GM23338 (cell line): ENCODE measurements around the gene CBARP. TPM values are rescaled to one million over a fixed set of nuclear protein-coding genes. Genes with fewer than 3 reads are reported as not detected.

Source experiments
- ATAC-seq: fragments of 200-7000 bp; cut with Tn5 transposase; 3 replicates; pipeline ENCODE4 v1.9.1; 2020
- DNase-seq: peaks from one replicate; pipeline ENCODE4 v3.0.0-alpha.2; 2015; ENCODE audit warnings: low spot score
- H2AFZ ChIP-seq: fragments of 200-600 bp; sonication (generic); 2 replicates; pipeline ENCODE4 v1.8.0; 2016; ENCODE audit warnings: antibody characterized with exemption, mild to moderate bottlenecking, moderate library complexity
- H3F3A ChIP-seq: fragments of 200-600 bp; sonication (generic); replicated peaks from 2 replicates; pipeline ENCODE4 v1.8.0; 2017; ENCODE audit warnings: antibody characterized with exemption, mixed run types, low read depth
- H3K27ac ChIP-seq: fragments of 200-600 bp; sonication (generic); 2 replicates; pipeline ENCODE4 v1.6.1; 2016; ENCODE audit warnings: low read depth
- H3K27me3 ChIP-seq: fragments of 200-600 bp; sonication (generic); 2 replicates; pipeline ENCODE4 v1.8.0; 2016; ENCODE audit warnings: mild to moderate bottlenecking, mixed run types, moderate library complexity; ENCODE audit not compliant: insufficient read depth
- H3K36me3 ChIP-seq: fragments of 200-600 bp; sonication (generic); 2 replicates; pipeline ENCODE4 v1.8.0; 2016; ENCODE audit warnings: mild to moderate bottlenecking; ENCODE audit not compliant: insufficient read depth
- H3K4me1 ChIP-seq: fragments of 200-600 bp; sonication (generic); 2 replicates; pipeline ENCODE4 v1.8.0; 2016; ENCODE audit warnings: mild to moderate bottlenecking, moderate library complexity; ENCODE audit not compliant: insufficient read depth
- H3K4me2 ChIP-seq: fragments of 200-600 bp; sonication (generic); 2 replicates; pipeline ENCODE4 v1.7.1; 2017; ENCODE audit warnings: mixed run types
- H3K4me3 ChIP-seq: fragments of 200-600 bp; sonication (generic); 2 replicates; pipeline ENCODE4 v1.6.1; 2016; ENCODE audit warnings: mixed run types
- H3K79me2 ChIP-seq: fragments of 200-600 bp; sonication (generic); replicated peaks from 2 replicates; pipeline ENCODE4 v1.8.0; 2017; ENCODE audit warnings: mild to moderate bottlenecking; ENCODE audit not compliant: insufficient read depth
- H3K9me2 ChIP-seq: fragments of 200-600 bp; sonication (generic); 2 replicates; pipeline ENCODE4 v1.8.0; 2017; ENCODE audit not compliant: insufficient read depth
- H4K20me1 ChIP-seq: fragments of 200-600 bp; sonication (generic); replicated peaks from 2 replicates; pipeline ENCODE4 v1.8.0; 2017; ENCODE audit warnings: mild to moderate bottlenecking; ENCODE audit not compliant: insufficient read depth
- H3K27ac Mint-ChIP-seq: 2 replicates; pipeline ENCODE4 v1.8.0; 2020; ENCODE audit warnings: inconsistent platforms, mild to moderate bottlenecking, moderate library complexity, mixed read lengths
- H3K27me3 Mint-ChIP-seq: 3 replicates; pipeline ENCODE4 v1.8.0; 2022; ENCODE audit warnings: low read depth, mild to moderate bottlenecking, moderate library complexity, mixed read lengths, inconsistent platforms; ENCODE audit not compliant: insufficient read depth, poor library complexity
- H3K36me3 Mint-ChIP-seq: 3 replicates; pipeline ENCODE4 v1.8.0; 2021; ENCODE audit warnings: low read depth, mild to moderate bottlenecking, inconsistent platforms, moderate library complexity, mixed read lengths
- H3K4me1 Mint-ChIP-seq: 3 replicates; pipeline ENCODE4 v1.8.0; 2020; ENCODE audit warnings: mild to moderate bottlenecking, inconsistent platforms, mixed read lengths
- H3K4me3 Mint-ChIP-seq: 3 replicates; pipeline ENCODE4 v1.8.0; 2021; ENCODE audit warnings: moderate library complexity, mild to moderate bottlenecking, inconsistent platforms, mixed read lengths
- H3K9me3 Mint-ChIP-seq: 3 replicates; pipeline ENCODE4 v1.8.0; 2020; ENCODE audit warnings: moderate library complexity, mild to moderate bottlenecking, inconsistent platforms, mixed read lengths
- CREB1 ChIP-seq: fragments of 250-450 bp; sonication (Bioruptor Pico); IDR thresholded peaks from 2 replicates; pipeline ENCODE4 v1.5.0; 2020; ENCODE audit warnings: low read depth, mild to moderate bottlenecking, moderate library complexity
- EZH2 ChIP-seq: fragments of 200-600 bp; sonication (generic); IDR thresholded peaks from one replicate; pipeline ENCODE4 v1.8.0; 2017; ENCODE audit warnings: antibody characterized with exemption, mild to moderate bottlenecking, low read depth; ENCODE audit not compliant: unreplicated experiment
- EZH2phosphoT487 ChIP-seq: fragments of 200-600 bp; sonication (generic); IDR thresholded peaks from one replicate; pipeline ENCODE4 v1.8.1; 2018; ENCODE audit warnings: antibody characterized with exemption; ENCODE audit not compliant: unreplicated experiment
- POLR2AphosphoS5 ChIP-seq: IDR thresholded peaks from 2 replicates; pipeline ENCODE4 v1.6.1; 2016; ENCODE audit warnings: antibody characterized with exemption, low read depth
- ZNF331 ChIP-seq: fragments of 250-450 bp; sonication (Bioruptor Pico); IDR thresholded peaks from 2 replicates; pipeline ENCODE4 v1.5.0; 2020; ENCODE audit warnings: low read depth, mild to moderate bottlenecking, moderate library complexity
- polyA plus RNA-seq: library from polyadenylated mRNA; unstranded; fragments of >200 nt; fragmentation: Nextera tagmentation; extraction: Ambion mirVana; gene quantifications from 2 replicates; pipeline ENCODE4 v1.2.1, GENCODE V29; 2016
- total RNA-seq: library from RNA; depleted of rRNA; stranded (reverse); fragments of >200 nt; shearing (Covaris generic); gene quantifications from 2 replicates; pipeline ENCODE4 v1.2.3, GENCODE V29; 2014
- TF ChIP-seq, protein P1 (sequence below), 2 experiments: fragments of 200-600 bp in 1 of 2; sonication (generic) in 1 of 2; conservative IDR thresholded peaks; 2 replicates each; pipeline versions ENCODE4 v1.5.1 to v1.6.1; 2016 to 2017; ENCODE audit warnings: antibody characterized with exemption in 2 of 2, low read depth in 2 of 2, mild to moderate bottlenecking in 2 of 2, moderate library complexity in 1 of 2
- TF ChIP-seq, protein P2 (sequence below): IDR thresholded peaks from one replicate; pipeline ENCODE4 v1.6.1; 2018; ENCODE audit warnings: antibody characterized with exemption; ENCODE audit not compliant: unreplicated experiment
- TF ChIP-seq, protein P3 (sequence below): IDR thresholded peaks from 2 replicates; pipeline ENCODE4 v1.6.1; 2016; ENCODE audit warnings: antibody characterized with exemption

CBARP gene
- total and polyA plus RNA-seq, 2 experiments from 2014 or later = 2.0 to 14.1 TPM

DNA sequence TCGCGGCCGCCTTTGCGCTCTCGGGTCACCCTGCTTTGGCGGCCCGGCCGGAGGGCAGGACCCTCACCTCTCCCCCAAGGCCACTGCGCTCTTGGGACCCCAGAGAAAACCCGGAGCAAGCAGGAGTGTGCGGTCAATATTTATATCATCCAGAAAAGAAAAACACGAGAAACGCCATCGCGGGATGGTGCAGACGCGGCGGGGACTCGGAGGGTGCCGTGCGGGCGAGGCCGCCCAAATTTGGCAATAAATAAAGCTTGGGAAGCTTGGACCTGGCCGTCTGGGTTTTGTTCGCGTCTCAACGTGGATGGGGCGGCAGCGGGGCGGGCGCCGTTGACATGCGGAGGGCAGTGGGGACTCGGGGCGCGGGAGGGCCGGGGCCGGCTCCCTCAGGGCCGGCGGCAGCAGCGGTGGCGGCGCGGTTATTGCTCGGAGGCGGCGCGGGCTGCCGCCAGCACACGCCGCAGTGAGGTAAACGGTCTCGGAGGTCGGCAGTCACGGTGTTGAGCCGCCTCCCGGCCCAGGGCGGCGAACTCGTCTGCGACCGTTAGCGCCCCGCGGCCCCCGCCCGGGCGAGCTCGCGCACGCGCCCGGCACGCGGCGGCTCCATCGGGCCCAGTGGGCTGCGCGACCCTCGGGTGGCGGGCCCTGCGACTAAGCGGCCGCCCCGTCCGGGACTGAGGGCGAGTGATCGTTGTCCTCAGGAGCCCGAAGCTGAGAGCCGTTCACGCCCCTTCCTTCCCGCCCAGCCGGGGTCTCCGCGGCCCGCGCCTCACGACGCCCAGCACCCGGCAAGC, 9.4 kb downstream of the CBARP start:
- H3K27me3 ChIP-seq = no peaks in the 10 kb centered on the region
- H3K4me3 ChIP-seq = no peak overlapping the region
- ATAC-seq (no peak; the same call in 1 of the 3 replicates), DNase-seq (peak; percentile 66)
- Mint-ChIP-seq H3K27ac (no peak overlapping the region), H3K4me1 (no peaks in the 10 kb centered on the region), H3K36me3 (peaks cover 8% of the 10 kb centered on the region), H3K27me3 (peaks cover 5% of the 10 kb centered on the region), H3K9me3 (no peaks in the 10 kb centered on the region), H3K4me3 (no peak overlapping the region)
- 0 out of 2 replicates have a peak, but pooled peaks cover 4% of the 10 kb centered on the region for H3K79me2 ChIP-seq
- TF ChIP-seq EZH2phosphoT487 = no peak
- H3K9me2 ChIP-seq = no peaks in the 10 kb centered on the region
- H3K36me3 ChIP-seq = no peaks in the 10 kb centered on the region
- H4K20me1 ChIP-seq = peaks cover 4% of the 10 kb centered on the region
- peaks cover 26% of the 10 kb centered on the region; the same call in 1 of the 2 replicates for H3F3A ChIP-seq
- H2AFZ ChIP-seq = no peak overlapping the region
- H3K4me1 ChIP-seq = no peaks in the 10 kb centered on the region
- 0 out of 2 replicates have a peak overlapping the region, but pooled peaks have one; percentile 55 for H3K27ac ChIP-seq
- no peak overlapping the region for H3K4me2 ChIP-seq

DNA sequence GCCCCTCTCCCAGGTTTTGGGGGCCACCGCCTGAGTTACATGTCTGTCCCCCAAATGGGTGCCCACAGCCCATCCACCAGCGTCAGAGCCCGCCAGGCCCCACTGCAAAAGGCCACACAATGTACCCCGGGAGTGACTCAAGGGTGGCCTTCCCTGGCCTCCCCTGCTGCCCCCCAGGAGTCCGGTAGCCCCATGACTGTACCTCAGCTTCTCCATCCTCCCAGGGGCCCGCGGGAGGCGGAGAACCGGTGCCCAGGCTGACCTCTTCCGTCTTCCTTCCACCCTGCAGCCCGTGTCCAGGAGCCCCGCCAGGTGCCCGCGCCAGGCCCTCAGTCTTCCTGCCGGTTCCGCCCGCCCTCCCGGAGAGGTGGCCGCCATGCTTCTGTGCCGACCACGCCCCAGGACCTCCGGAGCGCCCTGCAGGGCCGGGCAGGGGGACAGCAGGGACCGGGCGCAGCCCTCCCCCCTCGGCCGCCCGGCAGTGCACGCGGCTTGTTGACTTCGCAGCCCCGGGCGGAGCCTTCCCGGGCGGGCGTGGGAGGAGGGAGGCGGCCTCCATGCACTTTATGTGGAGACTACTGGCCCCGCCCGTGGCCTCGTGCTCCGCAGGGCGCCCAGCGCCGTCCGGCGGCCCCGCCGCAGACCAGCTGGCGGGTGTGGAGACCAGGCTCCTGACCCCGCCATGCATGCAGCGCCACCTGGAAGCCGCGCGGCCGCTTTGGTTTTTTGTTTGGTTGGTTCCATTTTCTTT, 10.3 kb downstream of the CBARP start:
- Histone ChIP-seq H3K27me3 (no peaks in the 10 kb centered on the region), H3K27ac (0 out of 2 replicates have a peak overlapping the region, but pooled peaks have one; percentile 55), H3K79me2 (0 out of 2 replicates have a peak, but pooled peaks cover 6% of the 10 kb centered on the region), H2AFZ (no peak overlapping the region), H3K4me3 (no peak overlapping the region), H3K36me3 (no peaks in the 10 kb centered on the region), H3K9me2 (no peaks in the 10 kb centered on the region), H3K4me2 (no peak overlapping the region), H4K20me1 (peaks cover 4% of the 10 kb centered on the region), H3K4me1 (no peaks in the 10 kb centered on the region), H3F3A (peaks cover 23% of the 10 kb centered on the region; the same call in 1 of the 2 replicates)
- no peak overlapping the region for H3K27ac Mint-ChIP-seq
- H3K4me3 Mint-ChIP-seq = no peak overlapping the region
- DNase-seq (no peak), ATAC-seq (peak; percentile 1; the same call in 2 of the 3 replicates)
- H3K36me3 Mint-ChIP-seq = peaks cover 7% of the 10 kb centered on the region
- no peaks in the 10 kb centered on the region for H3K9me3 Mint-ChIP-seq
- no peak for TF ChIP-seq ZNF331 (CRISPR knock-in tag)
- TF ChIP-seq, protein P1, sequence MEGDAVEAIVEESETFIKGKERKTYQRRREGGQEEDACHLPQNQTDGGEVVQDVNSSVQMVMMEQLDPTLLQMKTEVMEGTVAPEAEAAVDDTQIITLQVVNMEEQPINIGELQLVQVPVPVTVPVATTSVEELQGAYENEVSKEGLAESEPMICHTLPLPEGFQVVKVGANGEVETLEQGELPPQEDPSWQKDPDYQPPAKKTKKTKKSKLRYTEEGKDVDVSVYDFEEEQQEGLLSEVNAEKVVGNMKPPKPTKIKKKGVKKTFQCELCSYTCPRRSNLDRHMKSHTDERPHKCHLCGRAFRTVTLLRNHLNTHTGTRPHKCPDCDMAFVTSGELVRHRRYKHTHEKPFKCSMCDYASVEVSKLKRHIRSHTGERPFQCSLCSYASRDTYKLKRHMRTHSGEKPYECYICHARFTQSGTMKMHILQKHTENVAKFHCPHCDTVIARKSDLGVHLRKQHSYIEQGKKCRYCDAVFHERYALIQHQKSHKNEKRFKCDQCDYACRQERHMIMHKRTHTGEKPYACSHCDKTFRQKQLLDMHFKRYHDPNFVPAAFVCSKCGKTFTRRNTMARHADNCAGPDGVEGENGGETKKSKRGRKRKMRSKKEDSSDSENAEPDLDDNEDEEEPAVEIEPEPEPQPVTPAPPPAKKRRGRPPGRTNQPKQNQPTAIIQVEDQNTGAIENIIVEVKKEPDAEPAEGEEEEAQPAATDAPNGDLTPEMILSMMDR (conservative IDR thresholded peaks at IDR 0.05; ENCODE audit: low read depth in 2 of 2) = no peak
- TF ChIP-seq, protein P2, sequence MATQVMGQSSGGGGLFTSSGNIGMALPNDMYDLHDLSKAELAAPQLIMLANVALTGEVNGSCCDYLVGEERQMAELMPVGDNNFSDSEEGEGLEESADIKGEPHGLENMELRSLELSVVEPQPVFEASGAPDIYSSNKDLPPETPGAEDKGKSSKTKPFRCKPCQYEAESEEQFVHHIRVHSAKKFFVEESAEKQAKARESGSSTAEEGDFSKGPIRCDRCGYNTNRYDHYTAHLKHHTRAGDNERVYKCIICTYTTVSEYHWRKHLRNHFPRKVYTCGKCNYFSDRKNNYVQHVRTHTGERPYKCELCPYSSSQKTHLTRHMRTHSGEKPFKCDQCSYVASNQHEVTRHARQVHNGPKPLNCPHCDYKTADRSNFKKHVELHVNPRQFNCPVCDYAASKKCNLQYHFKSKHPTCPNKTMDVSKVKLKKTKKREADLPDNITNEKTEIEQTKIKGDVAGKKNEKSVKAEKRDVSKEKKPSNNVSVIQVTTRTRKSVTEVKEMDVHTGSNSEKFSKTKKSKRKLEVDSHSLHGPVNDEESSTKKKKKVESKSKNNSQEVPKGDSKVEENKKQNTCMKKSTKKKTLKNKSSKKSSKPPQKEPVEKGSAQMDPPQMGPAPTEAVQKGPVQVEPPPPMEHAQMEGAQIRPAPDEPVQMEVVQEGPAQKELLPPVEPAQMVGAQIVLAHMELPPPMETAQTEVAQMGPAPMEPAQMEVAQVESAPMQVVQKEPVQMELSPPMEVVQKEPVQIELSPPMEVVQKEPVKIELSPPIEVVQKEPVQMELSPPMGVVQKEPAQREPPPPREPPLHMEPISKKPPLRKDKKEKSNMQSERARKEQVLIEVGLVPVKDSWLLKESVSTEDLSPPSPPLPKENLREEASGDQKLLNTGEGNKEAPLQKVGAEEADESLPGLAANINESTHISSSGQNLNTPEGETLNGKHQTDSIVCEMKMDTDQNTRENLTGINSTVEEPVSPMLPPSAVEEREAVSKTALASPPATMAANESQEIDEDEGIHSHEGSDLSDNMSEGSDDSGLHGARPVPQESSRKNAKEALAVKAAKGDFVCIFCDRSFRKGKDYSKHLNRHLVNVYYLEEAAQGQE = no peak
- TF ChIP-seq, protein P3, sequence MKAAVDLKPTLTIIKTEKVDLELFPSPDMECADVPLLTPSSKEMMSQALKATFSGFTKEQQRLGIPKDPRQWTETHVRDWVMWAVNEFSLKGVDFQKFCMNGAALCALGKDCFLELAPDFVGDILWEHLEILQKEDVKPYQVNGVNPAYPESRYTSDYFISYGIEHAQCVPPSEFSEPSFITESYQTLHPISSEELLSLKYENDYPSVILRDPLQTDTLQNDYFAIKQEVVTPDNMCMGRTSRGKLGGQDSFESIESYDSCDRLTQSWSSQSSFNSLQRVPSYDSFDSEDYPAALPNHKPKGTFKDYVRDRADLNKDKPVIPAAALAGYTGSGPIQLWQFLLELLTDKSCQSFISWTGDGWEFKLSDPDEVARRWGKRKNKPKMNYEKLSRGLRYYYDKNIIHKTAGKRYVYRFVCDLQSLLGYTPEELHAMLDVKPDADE = no peak
- no peak for TF ChIP-seq EZH2
- TF ChIP-seq CREB1 = no peak
- TF ChIP-seq POLR2AphosphoS5 = peak; percentile 8; the same call in 1 of the 2 replicates
- H3K4me1 Mint-ChIP-seq = no peaks in the 10 kb centered on the region
- peaks cover 7% of the 10 kb centered on the region for H3K27me3 Mint-ChIP-seq
